Ammon's horn (tissue), 1 donor: ENCODE results near the gene KIF15.
"Not testable (repeated sequence)": the region's sequence is repeated elsewhere in the genome, so short reads cannot be mapped to it uniquely, and the experiment has no call there.

ENCODE experiments used
- DNase-seq: peaks from one replicate; pipeline ENCODE4 v3.0.0-alpha.2; 2016; ENCODE audit warnings: low spot score

The KIF15 gene

GRCh38 chr3:44761424-44762169, at the start of gene KIF15, which contains the start of gene KIAA1143:
TSS of gene KIF15 (plus strand) at chr3:44761794. CDS start at chr3:44761866, 72 bp downstream.
TSS of gene KIAA1143 (minus strand) at chr3:44761619. CDS start at chr3:44761602, 17 bp downstream.
- peak; percentile 98 for DNase-seq

- DNase-seq: peak; percentile 87
Measured at GRCh38 chr3:44712455-44713075, 49.0 kb upstream of the KIF15 start, which contains the start of gene ZNF502. TSS of gene ZNF502 (plus strand) at chr3:44712660. CDS start at chr3:44720262, 7,602 bp downstream.

- DNase-seq: no peak
Measured at GRCh38 chr3:44721231-44722102, 40.1 kb upstream of the KIF15 start.

- no peak for DNase-seq
Measured at GRCh38 chr3:44722103-44722401, 39.5 kb upstream of the KIF15 start.

- peak; percentile 88 for DNase-seq
Measured at GRCh38 chr3:44729384-44729910, 32.1 kb upstream of the KIF15 start, which contains the start of gene ZNF501. TSS of gene ZNF501 (plus strand) at chr3:44729635. CDS start at chr3:44734422, 4,787 bp downstream.

GRCh38 chr3:44734646-44735168, 26.9 kb upstream of the KIF15 start:
- DNase-seq: no peak

GRCh38 chr3:44761101-44761423, 532 bp upstream of the KIF15 start:
- no peak for DNase-seq

GRCh38 chr3:44762170-44762677, 630 bp downstream of the KIF15 start:
- no peak for DNase-seq

GRCh38 chr3:44762690-44763089, 1.1 kb downstream of the KIF15 start:
- DNase-seq: no peak

- no peak for DNase-seq
Measured at GRCh38 chr3:44764248-44764647, 2.7 kb downstream of the KIF15 start.

- no peak for DNase-seq
Measured at GRCh38 chr3:44771424-44772098, 10.0 kb downstream of the KIF15 start.

GRCh38 chr3:44772099-44772442, 10.5 kb downstream of the KIF15 start:
- no peak for DNase-seq

GRCh38 chr3:44782891-44783290, 21.3 kb downstream of the KIF15 start:
- no peak for DNase-seq

- no peak for DNase-seq
Measured at GRCh38 chr3:44795197-44795596, 33.6 kb downstream of the KIF15 start.

- no peak for DNase-seq
Measured at GRCh38 chr3:44802011-44802410, 40.4 kb downstream of the KIF15 start.

GRCh38 chr3:44803298-44803697, 41.7 kb downstream of the KIF15 start:
- DNase-seq: no peak

- no peak for DNase-seq
Measured at GRCh38 chr3:44805960-44806359, 44.4 kb downstream of the KIF15 start.

GRCh38 chr3:44814751-44815150, 53.2 kb downstream of the KIF15 start:
- DNase-seq: no peak

- DNase-seq: not testable (repeated sequence)
Measured at GRCh38 chr3:44816334-44816733, 54.7 kb downstream of the KIF15 start.

GRCh38 chr3:44821206-44821605, 59.6 kb downstream of the KIF15 start:
- not testable (repeated sequence) for DNase-seq

- no peak for DNase-seq
Measured at GRCh38 chr3:44825264-44825925, 63.8 kb downstream of the KIF15 start.
